ENCODE measurements around the gene CTNNA1. TPM values are rescaled to one million over a fixed set of nuclear protein-coding genes. Genes with fewer than 3 reads are reported as not detected.

The CTNNA1 gene
- total RNA-seq, 1 experiment from 2014 or later: 401 TPM

- DNase-seq (ENCODE audit: low spot score): no peak
Observed at GRCh38 chr5:138930371-138931097, 177.3 kb downstream of the CTNNA1 start.

DNA sequence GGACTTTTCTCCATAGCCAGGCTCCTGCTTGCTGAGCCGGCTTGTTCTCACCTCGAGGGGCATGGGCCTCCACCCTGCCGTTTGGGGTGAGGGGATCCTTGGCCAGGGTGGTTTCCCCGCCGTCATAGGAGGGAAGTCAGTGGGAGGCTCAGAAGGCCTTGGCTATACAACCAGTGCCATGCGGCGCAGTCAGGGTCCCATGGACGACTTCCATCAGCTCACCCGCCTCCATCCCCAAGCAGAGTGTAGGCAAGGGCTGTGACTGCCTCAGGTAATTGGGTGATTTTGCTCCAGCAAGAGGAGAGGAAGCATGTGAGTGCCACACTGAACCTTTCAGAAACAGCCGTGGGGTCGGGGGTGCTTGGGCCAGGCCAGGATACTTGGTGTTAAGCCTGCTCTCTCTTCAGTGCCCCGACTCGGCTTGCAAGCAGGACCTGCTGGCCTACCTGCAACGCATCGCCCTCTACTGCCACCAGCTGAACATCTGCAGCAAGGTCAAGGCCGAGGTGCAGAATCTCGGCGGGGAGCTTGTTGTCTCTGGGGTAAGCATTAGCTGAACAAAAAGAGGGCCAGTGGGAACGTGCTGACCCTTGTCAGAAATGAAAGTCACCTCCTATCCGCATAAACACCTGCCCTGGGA, 179.1 kb downstream of the CTNNA1 start:
- DNase-seq (ENCODE audit: low spot score): no peak

DNA sequence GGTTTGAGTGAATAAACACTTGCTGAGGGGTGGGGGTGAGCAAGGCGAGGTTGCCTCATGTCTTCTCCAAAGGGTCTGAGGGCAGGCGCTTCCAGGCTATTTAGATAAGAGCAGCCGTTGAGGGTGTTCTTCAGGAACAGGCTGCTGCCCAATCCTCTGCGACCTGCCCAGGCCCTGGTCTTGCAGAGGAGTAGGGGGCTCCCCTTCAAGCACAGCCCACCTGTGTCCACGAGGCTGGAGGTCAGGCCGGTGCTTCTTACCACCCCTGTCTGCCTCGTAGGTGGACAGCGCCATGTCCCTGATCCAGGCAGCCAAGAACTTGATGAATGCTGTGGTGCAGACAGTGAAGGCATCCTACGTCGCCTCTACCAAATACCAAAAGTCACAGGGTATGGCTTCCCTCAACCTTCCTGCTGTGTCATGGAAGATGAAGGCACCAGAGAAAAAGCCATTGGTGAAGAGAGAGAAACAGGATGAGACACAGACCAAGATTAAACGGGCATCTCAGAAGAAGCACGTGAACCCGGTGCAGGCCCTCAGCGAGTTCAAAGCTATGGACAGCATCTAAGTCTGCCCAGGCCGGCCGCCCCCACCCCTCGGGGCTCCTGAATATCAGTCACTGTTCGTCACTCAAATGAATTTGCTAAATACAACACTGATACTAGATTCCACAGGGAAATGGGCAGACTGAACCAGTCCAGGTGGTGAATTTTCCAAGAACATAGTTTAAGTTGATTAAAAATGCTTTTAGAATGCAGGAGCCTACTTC, 180.5 kb downstream of the CTNNA1 start:
- DNase-seq (ENCODE audit: low spot score): no peak

DNA sequence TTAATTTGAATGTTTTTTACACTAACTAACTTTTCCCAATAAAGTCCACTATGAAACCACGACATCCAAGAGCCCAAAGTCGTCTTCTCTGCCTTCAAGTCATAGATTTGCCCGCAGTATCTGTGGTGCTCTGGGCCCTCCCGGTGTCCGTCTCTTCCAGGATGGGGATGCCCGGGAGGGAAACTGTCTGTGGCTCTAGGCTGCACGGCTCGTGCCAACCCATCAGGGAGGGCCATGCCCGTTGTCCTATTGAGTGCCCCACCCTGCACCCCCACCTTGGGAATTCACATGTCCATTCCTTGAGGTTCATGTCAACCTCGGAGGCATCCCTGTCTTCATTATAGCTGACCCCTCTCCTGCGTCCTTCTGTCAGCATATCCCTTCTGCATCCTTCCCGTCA, 181.7 kb downstream of the CTNNA1 start:
- DNase-seq (ENCODE audit: low spot score): no peak

GRCh38 chr5:138935466-138935865, 182.2 kb downstream of the CTNNA1 start:
- no peak for DNase-seq (ENCODE audit: low spot score)

GRCh38 chr5:138936225-138936967, 183.2 kb downstream of the CTNNA1 start:
- DNase-seq (ENCODE audit: low spot score): no peak

DNA sequence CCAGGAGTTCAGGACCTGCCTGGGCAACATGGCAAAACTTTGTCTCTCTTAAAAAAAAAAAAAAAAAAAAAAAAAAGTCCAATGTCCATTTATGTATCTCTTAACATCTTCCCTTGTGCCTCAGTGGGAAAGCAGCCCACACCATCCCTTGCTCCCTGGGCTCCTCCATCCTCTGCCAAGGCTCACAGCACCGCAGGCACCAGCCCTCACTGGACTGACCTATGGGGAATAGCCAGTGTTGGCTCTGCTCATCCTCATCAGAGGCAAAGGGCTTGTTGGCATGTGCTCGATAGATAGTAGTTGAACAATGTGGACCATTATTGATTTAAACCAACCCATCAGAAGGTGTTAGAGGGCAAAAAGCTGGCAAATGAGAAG, 183.7 kb downstream of the CTNNA1 start:
- no peak for DNase-seq (ENCODE audit: low spot score)

DNA sequence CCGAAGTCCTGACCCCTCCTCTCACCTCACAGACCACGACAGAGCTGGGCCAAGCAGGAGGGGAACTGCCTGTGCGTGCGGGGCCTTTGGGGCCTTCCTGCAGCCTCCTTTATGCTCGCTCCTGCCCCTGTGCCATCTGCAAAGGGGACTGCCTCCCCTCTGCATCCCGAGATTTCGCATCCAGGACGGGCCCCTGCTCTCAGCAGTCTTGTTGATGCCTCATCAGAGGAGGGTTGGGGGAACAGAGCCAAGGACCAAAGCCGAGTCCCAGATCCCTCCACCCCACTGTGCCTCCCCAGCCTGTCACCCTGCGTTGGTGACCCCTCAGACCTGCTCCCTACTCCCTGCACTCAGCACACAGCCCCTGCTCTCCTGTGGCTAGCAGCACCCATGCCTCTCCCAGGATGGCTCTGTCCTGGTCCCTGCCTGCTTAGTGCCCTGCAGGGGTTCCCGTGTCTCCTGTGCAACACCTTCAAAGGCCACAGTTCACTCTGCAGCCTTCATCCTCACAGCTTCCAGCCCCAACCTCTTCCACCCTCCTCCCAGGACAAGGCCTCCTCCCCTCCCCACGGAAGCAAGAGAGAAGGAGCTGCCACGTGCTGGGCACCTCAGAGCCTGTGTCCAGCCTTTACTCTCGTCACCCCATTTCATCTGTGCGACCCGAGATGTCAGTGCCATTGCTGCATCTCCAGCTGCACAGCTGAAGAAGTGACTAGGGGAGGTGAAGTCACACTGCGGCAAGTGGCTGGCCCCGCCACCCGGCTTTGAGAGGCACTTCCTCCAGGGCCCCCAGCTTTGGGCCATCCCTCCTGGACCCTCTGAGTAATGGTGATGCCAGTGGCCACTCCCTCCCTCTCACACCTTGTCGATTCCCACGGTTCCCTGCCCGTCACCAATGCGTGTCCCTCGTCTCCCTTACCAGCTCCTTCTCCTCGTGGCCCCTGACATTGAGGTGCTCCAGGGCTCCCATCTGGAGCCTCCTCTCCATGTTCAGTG, 184.5 kb downstream of the CTNNA1 start:
- no peak for DNase-seq (ENCODE audit: low spot score)

GRCh38 chr5:138938526-138938925, 185.3 kb downstream of the CTNNA1 start:
- no peak for DNase-seq (ENCODE audit: low spot score)

GRCh38 chr5:138942066-138942465, 188.8 kb downstream of the CTNNA1 start:
- no peak for DNase-seq (ENCODE audit: low spot score)

DNA sequence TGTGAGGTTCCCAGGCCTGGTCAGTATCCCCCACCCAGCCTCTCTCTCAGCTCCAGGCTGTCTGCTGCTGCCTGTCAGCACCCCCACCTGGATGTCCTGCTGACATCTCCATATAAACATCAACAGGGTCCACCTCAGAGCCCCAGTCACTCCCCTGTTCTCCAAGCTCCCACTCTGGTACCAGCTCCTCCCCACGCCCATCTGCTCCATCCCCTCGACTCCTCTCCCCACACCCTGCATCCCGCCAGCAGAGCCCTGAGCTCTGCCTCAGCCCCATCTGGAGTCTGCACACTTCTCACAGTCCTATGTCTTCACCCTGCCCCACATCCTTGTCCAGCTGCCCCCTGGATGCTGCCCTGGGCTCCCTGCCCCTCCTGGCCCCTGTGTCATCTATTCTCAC, 189.6 kb downstream of the CTNNA1 start:
- DNase-seq (ENCODE audit: low spot score): no peak

GRCh38 chr5:138943599-138944173, 190.5 kb downstream of the CTNNA1 start:
- no peak for DNase-seq (ENCODE audit: low spot score)

DNA sequence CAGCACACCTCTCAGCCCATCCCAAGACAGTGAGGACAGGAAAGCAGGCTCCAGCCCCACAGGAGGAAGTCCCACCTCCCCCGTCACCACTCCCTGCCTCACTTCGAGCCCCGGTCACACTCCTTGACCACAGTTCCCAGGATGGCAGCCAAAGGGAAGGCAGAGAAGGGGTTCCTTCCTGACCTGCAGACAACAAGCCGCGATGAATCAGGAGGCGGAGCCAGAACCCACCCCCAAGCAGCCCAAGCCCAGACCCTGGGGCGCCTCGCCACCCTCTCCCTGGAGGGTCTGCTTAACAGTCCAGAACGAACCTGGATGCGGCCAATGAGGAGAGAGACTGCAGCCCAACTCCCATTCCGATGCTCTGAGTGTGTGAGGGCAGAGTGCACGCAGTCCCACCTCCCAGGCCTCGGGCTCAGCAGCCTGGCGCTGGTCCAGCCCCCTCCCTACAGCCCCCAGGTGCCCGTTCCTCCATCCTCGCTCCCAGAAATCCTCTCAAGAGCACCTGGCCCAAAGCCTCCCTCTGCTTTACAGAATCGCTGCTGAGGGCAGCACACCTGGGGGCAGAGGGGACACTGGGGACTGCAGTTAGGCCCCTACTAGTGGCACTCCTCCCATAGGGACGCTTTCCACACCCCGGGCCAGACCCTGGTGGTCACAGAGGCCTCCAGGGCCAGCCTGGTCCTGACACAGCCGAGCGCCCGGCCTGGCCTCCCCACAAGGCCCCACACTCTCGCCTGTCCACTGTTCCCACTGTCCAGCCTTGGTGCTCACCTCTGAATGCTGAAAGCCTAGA, 191.5 kb downstream of the CTNNA1 start:
- no peak for DNase-seq (ENCODE audit: low spot score)

DNA sequence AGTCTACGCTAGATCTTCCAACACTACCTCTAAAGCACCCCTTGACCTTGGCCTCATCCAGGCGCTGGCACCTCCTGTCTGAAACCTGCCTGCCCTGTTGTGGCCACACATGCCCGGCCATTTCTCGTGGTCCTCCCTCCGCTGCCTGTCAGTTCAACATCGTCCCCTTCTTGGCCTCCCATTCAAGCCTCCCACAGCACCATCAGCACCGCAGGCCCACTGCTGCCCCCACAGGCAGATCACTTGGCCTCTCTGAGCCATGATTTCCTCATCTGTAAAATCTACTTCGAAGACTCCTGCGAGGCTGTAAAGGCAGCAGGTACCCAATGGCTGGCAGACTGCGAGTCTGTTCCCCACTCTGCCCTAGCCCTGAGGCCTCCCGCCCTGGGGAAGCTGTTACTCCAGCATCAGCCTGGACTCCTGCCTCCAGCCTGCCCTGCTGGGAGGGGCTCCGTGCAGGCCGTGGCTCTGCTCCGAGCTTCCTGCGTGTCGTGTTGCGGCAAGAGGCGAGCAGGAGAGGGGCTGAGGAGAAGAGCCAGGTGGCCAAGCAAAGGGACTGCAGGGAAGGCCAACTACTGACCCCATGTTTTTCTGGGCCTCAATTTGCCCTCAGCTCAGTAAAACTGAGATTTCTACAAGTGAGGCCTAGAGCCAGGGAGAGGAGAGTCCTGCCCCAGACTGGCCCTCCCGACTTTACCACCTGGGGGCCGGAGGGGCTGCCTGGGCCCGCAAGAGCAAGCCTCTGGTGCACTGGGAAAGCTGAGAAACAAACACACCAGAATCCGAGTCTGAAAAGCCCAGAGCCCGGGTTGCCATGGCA, 192.4 kb downstream of the CTNNA1 start:
- DNase-seq (ENCODE audit: low spot score): no peak

DNA sequence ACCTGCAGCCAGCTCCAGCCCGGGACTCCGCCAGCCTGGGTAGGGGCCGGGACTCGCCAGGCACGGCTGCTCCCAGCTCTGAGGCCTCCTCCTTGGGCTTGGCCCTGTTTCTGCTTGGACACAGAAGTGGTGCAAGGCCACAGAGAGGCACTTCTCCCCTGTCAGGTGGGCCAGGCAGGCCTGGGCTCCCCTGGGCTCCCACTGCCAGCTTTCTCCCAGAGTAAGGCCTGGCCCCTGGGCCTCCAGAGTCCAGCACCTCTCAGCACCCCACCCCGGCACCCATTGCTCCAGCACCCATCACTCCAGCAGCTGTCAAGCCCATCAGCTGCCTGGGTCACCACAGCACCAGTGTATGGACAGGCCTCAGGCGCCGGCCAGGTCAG, 193.0 kb downstream of the CTNNA1 start:
- no peak for DNase-seq (ENCODE audit: low spot score)

DNA sequence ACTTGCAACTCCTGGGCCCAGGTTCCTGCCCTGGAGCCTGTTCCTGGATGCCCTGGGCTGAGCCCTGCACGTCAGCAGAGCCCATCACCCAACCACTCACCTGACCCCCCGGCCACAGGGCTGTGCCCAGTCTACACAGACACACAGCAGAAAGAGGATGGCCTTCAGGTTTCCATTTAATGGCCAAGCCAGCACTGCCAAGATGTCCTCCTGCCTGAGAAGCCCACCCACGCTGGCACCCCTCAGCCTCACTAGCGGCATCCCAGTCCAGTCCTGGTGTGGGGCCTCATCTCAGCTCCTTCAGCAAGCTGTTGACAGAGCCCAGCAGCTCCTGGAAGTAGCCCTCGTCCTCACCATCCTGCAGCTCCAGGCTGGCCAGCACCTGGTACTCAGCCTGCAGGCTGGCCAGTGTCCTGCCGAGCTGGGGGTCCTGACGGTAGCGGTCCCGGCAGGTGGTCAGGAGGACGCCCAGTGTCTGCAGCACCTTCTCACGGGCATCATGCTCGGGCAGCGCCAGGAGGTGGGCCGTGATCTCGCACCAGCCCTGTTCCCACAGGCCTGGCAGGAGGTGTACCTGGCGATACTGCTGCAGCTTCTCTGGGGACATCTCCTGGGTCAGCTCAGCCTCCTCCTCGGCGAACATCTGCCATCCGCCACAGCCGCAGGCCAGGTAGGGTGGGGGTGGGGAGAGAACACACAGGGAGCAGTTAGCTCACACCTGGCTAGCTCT, 193.8 kb downstream of the CTNNA1 start:
- DNase-seq (ENCODE audit: low spot score): no peak

GRCh38 chr5:138947780-138948179, 194.6 kb downstream of the CTNNA1 start:
- no peak for DNase-seq (ENCODE audit: low spot score)
